NCI-H774 (cell line): ENCODE measurements around the gene PSMA7.
"Not testable (repeated sequence)": the region's sequence is repeated elsewhere in the genome, so short reads cannot be mapped to it uniquely, and the experiment has no call there.

Experiments used
- DNase-seq: peaks from one replicate; lab custom pipeline; 2025; lab: John Stamatoyannopoulos, UW

The PSMA7 gene

GRCh38 chr20:62119115-62119514, 24.1 kb downstream of the PSMA7 start:
- no peak for DNase-seq

- no peak for DNase-seq
Observed at GRCh38 chr20:62118113-62119043, 24.8 kb downstream of the PSMA7 start.

DNA sequence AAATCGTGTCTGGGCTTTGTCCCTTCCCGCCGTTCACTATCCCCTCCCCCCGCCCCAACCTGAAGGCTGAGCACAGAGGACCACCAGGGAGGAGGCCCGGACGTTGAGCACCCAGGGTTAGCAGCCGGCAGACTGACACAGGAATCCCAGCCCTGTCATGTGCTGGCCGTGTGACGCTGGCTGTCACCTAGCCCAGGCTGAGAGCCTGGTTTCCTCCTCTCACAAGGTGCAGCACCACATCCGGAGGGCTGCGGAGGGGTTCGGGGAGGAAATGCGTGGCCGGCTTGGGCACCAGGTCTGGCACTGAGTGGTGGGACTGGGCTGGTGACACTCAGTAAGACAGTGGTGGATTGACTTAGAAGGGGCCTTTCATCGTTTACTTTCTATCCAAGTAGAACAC, 25.5 kb downstream of the PSMA7 start:
- DNase-seq, result no peak

DNA sequence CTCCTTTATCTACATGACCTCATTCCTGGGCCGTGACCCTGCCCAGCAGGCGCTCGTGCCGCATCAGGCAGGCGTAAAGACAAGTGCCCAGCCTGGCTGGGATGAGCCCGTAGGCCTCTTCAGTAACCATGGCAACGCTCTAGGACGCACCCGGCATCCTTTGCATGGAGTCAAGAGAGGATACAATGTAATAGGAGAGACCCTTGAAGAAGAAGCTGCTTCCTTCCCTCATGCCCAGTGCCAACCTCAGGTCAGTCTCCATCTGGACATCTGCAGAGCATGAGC, 25.9 kb downstream of the PSMA7 start:
- DNase-seq, result no peak

DNA sequence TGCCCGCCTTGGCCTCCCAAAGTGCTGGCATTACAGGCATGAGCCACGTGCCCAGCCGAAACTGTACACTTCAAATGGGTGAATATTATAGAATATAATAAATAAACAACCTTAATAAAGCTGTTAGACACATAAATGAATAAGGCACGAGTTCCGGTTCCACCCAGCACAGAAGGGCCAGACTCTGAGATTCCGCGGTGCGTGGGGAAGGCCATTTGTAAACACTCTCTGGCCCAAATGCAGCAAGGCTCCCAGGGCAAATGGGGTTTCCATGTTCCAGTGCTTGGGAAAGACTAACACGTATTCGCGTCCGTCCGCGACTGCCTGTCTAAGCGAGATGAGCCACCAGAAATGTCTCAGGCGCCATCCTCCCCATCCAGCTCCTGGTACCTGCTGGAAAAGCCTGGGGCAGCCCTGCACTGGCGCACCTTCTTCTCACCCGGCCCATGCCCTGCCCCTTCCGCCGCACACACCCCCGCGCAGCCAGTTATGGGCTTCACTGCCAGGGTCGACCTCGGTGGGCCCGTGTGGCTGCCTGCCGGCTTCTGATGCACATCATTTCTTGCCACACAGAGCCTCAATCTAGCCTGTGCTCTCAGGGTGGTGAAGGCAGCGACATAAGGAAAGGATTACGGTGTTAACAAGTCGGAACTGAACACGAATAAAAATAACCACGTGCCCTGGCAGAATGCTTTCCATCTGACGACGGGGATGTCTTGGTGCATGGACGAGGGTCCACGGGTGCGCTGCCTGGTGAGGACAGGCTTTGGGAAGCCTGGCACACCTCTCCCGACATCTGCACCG, 26.4 kb downstream of the PSMA7 start:
- DNase-seq, result no peak

DNA sequence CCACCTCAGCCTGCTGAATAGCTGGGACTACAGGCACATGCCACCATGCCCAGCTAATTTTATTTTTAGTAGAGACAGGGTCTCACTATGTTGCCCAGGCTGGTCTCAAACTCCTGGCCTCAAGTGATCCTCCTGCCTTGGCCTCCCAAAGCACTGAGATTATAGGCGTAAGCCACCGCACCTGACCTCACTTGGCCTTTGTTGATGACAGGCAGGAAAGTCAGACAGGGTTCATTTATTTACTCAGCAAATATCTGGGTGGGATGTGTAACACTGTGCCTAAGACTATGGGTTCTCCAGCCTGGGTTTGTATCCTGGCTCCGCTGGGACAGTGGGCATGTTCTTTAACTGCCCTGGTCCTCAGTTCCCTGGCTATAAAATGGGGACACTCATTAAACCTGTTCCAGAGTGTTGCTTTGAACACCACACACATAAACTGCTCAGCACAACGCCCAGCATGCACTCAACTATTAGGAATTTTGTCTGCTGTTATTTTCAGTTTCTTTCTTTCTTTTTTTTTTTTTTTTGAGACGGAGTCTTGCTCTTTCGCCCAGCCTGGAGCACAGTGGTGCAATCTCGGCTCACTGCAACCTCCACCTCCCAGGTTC, 27.3 kb downstream of the PSMA7 start:
- not testable (repeated sequence) for DNase-seq

GRCh38 chr20:62114894-62115293, 28.3 kb downstream of the PSMA7 start:
- no peak for DNase-seq

GRCh38 chr20:62112368-62112767, 30.8 kb downstream of the PSMA7 start:
- DNase-seq, result no peak

DNA sequence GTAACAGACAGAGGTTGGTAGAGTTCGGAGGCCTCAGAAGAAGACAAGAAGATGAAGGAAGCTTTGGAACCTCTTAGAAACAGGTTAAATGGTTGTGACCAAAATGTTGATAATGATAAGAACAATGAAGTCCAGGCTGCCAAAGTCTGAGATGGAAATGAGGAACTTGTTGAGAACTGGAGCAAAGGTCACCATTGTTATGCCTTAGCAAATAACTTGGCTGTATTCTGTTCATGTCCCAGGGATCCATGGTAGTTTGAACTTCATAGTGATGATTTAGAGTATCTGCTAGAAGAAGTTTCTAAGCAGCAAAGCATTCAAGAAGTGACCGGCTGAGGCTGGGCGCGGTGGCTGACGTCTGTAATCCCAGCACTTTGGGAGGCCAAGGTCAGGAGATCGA, 32.0 kb downstream of the PSMA7 start:
- no peak for DNase-seq

- no peak for DNase-seq
Observed at GRCh38 chr20:62105592-62105991, 37.6 kb downstream of the PSMA7 start.

DNA sequence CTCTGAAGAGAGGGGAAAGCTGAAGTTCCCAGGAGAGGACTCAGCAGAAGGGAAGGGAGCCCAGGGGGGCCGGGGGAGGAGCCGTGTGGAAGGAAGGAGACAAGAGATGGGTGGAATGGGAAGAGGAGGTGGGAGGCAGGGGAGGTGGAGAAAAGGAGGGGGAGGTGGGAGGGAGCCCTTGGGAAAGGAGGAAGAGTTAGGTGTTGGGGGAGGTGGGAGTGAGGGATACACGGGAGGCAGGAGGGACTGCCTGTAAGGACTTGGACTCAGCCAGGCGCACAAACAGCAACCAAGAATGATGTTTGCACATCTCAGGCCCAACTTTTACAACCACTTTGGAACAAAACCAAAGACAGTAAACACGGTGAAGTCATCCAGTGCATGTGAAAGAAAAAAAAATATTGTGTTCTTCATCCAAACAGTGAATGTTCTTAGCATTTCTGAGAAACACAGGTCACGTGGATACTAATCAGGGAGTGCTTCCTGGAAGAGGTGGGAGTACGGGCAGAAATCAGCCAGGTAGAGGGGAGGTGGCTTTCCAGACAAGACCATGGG, 38.3 kb downstream of the PSMA7 start:
- DNase-seq, result no peak

DNA sequence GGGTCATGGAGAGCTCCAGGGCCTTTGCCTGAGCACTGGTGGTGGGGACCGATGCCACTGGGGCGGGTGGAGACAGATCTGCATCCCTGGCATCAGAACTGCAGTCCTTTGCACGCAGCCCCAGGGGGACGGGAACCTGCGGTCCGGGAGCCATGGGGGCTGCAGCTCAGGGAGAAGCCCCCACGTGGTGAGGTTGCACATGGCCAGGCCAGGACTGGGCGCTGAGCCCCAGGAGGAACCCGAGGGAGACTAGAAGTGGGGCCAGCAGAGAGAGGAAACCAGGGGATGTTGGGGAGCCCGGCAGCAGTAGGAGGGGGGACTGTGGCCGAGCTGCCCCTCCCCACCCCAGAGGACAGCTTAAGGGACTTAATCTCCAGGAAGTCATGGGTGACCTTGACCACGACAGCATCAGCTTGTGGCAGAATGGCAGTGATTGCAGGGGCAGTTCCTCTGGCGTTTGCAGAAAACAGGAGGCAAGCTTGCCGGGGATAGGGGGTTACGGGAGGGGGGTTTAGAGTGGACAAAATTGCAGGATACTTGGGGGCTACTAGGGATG, 38.9 kb downstream of the PSMA7 start:
- no peak for DNase-seq

GRCh38 chr20:62103508-62104233, 39.5 kb downstream of the PSMA7 start:
- DNase-seq, result no peak

DNA sequence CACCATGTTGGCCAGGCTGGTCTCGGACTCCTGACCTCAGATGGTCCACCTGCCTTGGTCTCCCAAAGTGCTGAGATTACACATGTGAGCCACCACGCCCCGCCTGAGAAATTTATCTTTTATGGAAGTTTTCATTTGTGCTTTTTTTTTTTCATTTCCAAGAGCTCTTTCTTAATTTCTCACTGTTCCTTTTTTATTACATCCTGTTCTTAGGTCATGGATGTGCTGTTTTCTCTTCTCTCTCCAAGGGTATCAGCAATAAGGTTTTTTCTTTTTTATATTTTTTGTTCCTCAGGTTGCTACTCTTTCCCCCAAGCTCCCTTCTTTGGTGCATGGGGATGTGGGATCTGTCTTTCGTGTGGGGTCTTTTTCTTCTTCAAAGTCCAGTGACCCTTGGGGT, 42.1 kb downstream of the PSMA7 start:
- DNase-seq, result no peak

DNA sequence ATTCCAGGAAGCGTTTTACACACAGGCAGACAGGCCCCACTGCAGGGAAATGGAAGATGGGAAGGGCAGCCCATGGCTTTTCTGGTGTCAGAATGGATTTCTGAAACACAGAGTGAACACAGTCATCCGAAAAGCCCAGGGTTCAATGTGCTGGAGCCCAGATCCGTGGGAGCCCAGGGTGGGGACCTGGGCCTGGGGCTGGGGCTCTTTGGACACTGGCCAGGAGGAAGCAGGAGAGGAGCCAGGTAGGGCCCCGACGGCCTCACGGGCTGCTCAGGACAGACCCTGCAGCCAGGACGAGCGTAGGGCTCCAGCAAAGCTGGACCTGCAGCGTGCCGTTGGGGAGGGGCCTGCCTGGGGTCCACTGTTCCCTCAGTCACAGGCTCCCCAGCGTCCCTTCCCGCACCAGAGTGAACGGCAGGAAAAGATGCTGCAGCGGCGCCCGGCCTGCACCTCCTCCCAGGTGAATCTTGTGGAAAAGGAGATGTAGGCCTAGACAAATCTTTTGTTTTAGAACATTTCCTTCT, 45.2 kb downstream of the PSMA7 start:
- no peak for DNase-seq

DNA sequence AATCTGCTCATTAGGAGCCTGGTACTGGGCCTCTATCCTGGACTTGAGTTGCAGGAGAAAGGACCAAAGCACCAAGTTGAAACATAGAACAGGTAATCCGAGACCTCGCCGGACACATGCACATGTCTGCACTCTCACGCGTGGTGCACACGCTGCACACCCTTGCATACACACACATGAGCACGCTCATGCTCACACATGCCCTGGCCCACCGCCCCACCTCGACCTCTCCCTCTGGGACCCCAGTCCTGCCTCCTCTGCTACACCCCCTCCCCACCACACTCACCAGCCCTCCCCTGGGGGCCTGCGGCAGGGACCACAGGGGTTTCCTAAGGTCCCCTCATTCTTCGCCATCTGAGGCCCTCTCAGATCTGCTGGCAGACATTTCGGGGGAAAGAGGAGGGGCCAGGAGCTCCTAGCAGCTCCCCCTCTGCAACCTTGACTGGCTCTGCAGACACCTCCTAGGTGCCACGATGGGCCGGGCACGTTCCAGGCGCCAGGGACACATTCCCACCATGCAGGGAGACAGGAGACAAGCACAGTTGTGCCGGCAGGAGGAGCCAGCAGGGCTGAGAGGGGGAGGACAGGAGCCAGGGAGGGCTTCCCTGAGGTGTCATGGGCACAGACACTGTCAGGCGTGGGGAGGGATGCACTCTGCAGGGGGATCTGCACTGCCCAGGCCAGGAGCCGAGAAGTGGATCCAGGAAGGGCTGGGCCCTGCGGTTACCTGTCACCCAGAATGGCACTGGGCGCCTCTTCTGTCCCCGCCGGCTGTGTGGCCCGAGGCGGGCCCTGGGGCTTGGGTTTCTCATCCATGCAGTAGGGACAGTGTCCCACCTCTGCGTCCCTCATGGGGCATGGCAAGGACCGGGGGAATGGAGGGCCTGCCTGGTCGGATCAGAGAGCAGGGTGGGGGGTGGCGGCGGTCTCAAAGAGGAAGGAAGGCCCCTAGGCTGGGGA, 46.5 kb downstream of the PSMA7 start:
- no peak for DNase-seq

- no peak for DNase-seq
Observed at GRCh38 chr20:62089393-62089792, 53.8 kb downstream of the PSMA7 start.

DNA sequence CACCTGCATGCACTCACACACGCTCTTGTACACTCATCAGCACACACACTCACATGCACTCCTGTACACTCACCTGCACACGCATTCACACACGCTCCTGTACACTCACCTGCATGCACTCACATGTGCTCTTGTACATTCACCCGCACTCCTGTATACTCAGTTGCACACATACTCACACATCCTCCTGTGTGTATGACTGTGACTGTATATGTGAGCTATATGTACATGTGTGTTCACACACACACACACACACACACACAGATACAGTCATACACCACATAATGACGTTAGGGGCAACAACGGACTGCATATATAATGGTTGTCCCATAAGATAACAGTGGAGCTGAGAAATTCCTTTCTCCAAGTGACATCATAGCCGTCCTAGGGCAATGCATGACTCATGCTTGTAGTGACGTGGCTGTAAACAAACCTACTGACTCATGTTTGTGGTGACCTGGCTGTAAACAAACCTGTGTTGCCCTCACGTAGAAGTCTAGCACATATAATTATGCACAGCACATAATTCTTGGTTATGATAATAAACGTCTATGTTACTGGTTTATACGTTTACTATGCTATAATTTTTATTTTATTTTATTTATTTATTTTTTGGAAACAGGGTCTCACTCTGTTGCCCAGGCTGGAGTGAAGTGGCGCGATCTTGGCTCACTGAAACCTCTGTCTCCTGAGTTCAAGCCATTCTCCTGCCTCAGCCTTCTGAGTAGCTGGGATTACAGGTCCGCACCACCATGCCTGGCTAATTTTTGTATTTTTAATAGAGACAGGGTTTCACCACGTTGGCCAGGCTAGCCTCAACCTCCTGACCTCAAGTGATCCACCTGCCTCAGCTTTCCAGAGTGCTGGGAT, 54.7 kb downstream of the PSMA7 start:
- no peak for DNase-seq

- DNase-seq, result no peak
Observed at GRCh38 chr20:62087632-62088031, 55.6 kb downstream of the PSMA7 start.
